Measurements from ENCODE around the gene KLHL7. TPM values are rescaled to one million over a fixed set of nuclear protein-coding genes. Genes with fewer than 3 reads are reported as not detected.

The KLHL7 gene
- polyA plus RNA-seq, 1 donor from 2014 or later, result 198 TPM

DNA sequence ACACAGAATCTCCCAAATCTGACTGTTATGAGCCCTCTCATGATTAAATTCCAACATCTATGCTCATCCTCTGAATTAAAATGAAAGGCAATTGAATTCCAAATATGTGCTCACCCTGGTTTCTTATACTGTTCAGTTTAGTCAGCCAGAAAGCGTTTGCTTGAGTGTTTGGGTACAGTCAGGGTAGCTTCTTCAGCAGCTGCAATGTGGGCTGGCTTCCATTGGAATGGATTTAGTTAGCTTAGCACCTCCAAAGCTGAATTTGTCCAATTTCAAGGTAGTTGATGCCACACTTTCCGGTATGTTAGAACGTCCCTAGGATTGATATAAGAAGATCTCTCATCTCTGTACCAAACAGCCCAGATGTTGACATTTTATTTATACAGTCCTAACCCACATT, 9.3 kb downstream of the KLHL7 start:
- no peak for TF ChIP-seq POLR2AphosphoS5 (IDR thresholded peaks at IDR 0.05)
- TF ChIP-seq TAF1 (IDR thresholded peaks at IDR 0.05; ENCODE audit: low read depth), result no peak
- no peak for TF ChIP-seq EP300 (conservative IDR thresholded peaks at IDR 0.05; ENCODE audit: poor library complexity, severe bottlenecking)
- TF ChIP-seq, protein P1, sequence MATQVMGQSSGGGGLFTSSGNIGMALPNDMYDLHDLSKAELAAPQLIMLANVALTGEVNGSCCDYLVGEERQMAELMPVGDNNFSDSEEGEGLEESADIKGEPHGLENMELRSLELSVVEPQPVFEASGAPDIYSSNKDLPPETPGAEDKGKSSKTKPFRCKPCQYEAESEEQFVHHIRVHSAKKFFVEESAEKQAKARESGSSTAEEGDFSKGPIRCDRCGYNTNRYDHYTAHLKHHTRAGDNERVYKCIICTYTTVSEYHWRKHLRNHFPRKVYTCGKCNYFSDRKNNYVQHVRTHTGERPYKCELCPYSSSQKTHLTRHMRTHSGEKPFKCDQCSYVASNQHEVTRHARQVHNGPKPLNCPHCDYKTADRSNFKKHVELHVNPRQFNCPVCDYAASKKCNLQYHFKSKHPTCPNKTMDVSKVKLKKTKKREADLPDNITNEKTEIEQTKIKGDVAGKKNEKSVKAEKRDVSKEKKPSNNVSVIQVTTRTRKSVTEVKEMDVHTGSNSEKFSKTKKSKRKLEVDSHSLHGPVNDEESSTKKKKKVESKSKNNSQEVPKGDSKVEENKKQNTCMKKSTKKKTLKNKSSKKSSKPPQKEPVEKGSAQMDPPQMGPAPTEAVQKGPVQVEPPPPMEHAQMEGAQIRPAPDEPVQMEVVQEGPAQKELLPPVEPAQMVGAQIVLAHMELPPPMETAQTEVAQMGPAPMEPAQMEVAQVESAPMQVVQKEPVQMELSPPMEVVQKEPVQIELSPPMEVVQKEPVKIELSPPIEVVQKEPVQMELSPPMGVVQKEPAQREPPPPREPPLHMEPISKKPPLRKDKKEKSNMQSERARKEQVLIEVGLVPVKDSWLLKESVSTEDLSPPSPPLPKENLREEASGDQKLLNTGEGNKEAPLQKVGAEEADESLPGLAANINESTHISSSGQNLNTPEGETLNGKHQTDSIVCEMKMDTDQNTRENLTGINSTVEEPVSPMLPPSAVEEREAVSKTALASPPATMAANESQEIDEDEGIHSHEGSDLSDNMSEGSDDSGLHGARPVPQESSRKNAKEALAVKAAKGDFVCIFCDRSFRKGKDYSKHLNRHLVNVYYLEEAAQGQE (IDR thresholded peaks at IDR 0.05; ENCODE audit: borderline replicate concordance), result no peak
- Histone ChIP-seq H3K4me3 (ENCODE audit: low read length) (no peak overlapping the region), H3K79me2 (replicated peaks; ENCODE audit: insufficient read depth, low read length) (peaks cover 89% of the 10 kb centered on the region)

DNA sequence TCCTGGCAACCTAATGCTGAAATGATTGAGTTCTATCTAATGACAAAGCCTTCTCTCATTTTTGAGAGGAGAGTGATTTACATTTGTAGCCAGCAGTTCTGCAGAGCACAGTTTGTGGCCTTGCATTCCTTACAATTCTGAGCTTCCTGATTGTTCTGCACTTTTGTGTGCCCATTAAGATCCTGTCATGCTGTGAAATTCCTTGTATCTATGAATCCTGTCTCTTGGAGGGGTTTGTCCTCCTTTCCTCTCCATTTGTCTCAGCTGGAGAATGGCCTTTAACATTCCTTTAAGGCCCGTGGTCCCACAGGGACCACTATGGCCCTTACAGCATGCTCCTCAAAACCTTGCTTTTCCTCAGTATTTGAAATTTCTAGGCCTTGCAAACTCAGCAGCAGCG, 10.4 kb downstream of the KLHL7 start:
- Histone ChIP-seq H3K4me3 (ENCODE audit: low read length) (no peak overlapping the region), H4K20me1 (ENCODE audit: insufficient read depth) (peaks cover 33% of the 10 kb centered on the region), H3K36me3 (ENCODE audit: insufficient read depth, low read length) (no peaks in the 10 kb centered on the region), H3K79me2 (replicated peaks; ENCODE audit: insufficient read depth, low read length) (peaks cover 90% of the 10 kb centered on the region), H2AFZ (ENCODE audit: low read depth, low read length) (no peak overlapping the region), H3K27ac (ENCODE audit: low read length) (no peak overlapping the region), H3K9ac (ENCODE audit: low read length) (no peak overlapping the region), H3F3A (ENCODE audit: insufficient read depth, low read length, poor library complexity, severe bottlenecking) (no peaks in the 10 kb centered on the region), H3K9me2 (ENCODE audit: insufficient read depth, low read length) (no peaks in the 10 kb centered on the region), H3K9me3 (ENCODE audit: low read length) (no peaks in the 10 kb centered on the region), H3K4me2 (ENCODE audit: low read length) (no peak overlapping the region), H3K27me3 (ENCODE audit: insufficient read depth, low read depth, low read length) (no peaks in the 10 kb centered on the region)
- TF ChIP-seq, protein P1 (IDR thresholded peaks at IDR 0.05; ENCODE audit: borderline replicate concordance), result no peak
- TF ChIP-seq POLR2AphosphoS5 (IDR thresholded peaks at IDR 0.05) (no peak), SMC3 (conservative IDR thresholded peaks at IDR 0.05; ENCODE audit: poor library complexity) (no peak), MXI1 (conservative IDR thresholded peaks at IDR 0.05; ENCODE audit: poor library complexity, severe bottlenecking) (no peak)
- TF ChIP-seq, protein P2, sequence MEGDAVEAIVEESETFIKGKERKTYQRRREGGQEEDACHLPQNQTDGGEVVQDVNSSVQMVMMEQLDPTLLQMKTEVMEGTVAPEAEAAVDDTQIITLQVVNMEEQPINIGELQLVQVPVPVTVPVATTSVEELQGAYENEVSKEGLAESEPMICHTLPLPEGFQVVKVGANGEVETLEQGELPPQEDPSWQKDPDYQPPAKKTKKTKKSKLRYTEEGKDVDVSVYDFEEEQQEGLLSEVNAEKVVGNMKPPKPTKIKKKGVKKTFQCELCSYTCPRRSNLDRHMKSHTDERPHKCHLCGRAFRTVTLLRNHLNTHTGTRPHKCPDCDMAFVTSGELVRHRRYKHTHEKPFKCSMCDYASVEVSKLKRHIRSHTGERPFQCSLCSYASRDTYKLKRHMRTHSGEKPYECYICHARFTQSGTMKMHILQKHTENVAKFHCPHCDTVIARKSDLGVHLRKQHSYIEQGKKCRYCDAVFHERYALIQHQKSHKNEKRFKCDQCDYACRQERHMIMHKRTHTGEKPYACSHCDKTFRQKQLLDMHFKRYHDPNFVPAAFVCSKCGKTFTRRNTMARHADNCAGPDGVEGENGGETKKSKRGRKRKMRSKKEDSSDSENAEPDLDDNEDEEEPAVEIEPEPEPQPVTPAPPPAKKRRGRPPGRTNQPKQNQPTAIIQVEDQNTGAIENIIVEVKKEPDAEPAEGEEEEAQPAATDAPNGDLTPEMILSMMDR (IDR thresholded peaks at IDR 0.05; ENCODE audit: poor library complexity, severe bottlenecking), result no peak

More for the DNA sequence above, 9.3 kb downstream of the KLHL7 start:
- no peak overlapping the region for H3K4me2 ChIP-seq (ENCODE audit: low read length)
- H3K9me3 ChIP-seq (ENCODE audit: low read length), result no peaks in the 10 kb centered on the region
- H3K9me2 ChIP-seq (ENCODE audit: insufficient read depth, low read length), result no peaks in the 10 kb centered on the region
- no peaks in the 10 kb centered on the region for H3K27me3 ChIP-seq (ENCODE audit: insufficient read depth, low read depth, low read length)
- H3F3A ChIP-seq (ENCODE audit: insufficient read depth, low read length, poor library complexity, severe bottlenecking), result no peaks in the 10 kb centered on the region
- H2AFZ ChIP-seq (ENCODE audit: low read depth, low read length), result no peak overlapping the region
- H3K27ac ChIP-seq (ENCODE audit: low read length), result no peak overlapping the region
- H4K20me1 ChIP-seq (ENCODE audit: insufficient read depth), result peaks cover 34% of the 10 kb centered on the region
- H3K9ac ChIP-seq (ENCODE audit: low read length), result no peak overlapping the region
- H3K36me3 ChIP-seq (ENCODE audit: insufficient read depth, low read length), result no peaks in the 10 kb centered on the region

Measured in neural cell (in vitro differentiated cells).